HFFc6 (cell line): ENCODE results near the gene KCNQ1. TPM values are rescaled to one million over a fixed set of nuclear protein-coding genes. Genes with fewer than 3 reads are reported as not detected.

Experiments used
- DNase-seq: peaks from one replicate; pipeline ENCODE4 v3.0.0-alpha.2; 2018
- H3K27ac Mint-ChIP-seq: 2 replicates; pipeline ENCODE4 v1.8.0; 2020; ENCODE audit warnings: mild to moderate bottlenecking, mixed read lengths
- H3K27me3 Mint-ChIP-seq: 2 replicates; pipeline ENCODE4 v1.8.0; 2021; ENCODE audit warnings: mild to moderate bottlenecking, moderate library complexity, mixed read lengths; ENCODE audit not compliant: insufficient read depth
- H3K36me3 Mint-ChIP-seq: 2 replicates; pipeline ENCODE4 v1.8.0; 2021; ENCODE audit warnings: low read depth, mixed read lengths
- H3K4me1 Mint-ChIP-seq: 2 replicates; pipeline ENCODE4 v1.8.0; 2020; ENCODE audit warnings: low read depth, mixed read lengths
- H3K4me3 Mint-ChIP-seq: 2 replicates; pipeline ENCODE4 v1.8.0; 2020; ENCODE audit warnings: mild to moderate bottlenecking, moderate library complexity, mixed read lengths
- H3K9me3 Mint-ChIP-seq: 2 replicates; pipeline ENCODE4 v1.8.0; 2020; ENCODE audit warnings: mild to moderate bottlenecking, mixed read lengths
- CTCF ChIP-seq: fragments of 200-600 bp; sonication (generic); IDR thresholded peaks from 2 replicates; pipeline ENCODE4 v1.5.0; 2021; ENCODE audit warnings: antibody characterized with exemption, mild to moderate bottlenecking
- total RNA-seq, 6 experiments: library from RNA; stranded (reverse); fragmentation: NEBNext Ultra II Directional; extraction: Animal tissue kit (Norgen Biotek cat#: 25700); gene quantifications; 2 replicates in 1 of 6; 3 replicates in 5 of 6; pipeline ENCODE4 v1.2.3, GENCODE V29; 2021

KCNQ1 gene
- total RNA-seq, 6 experiments from 2014 or later = not detected

GRCh38 chr11:2711161-2711560 is 266.4 kb downstream of the KCNQ1 start:
- peaks cover 53% of the 10 kb centered on the region for H3K27me3 Mint-ChIP-seq
- no peak for DNase-seq
- no peak for TF ChIP-seq CTCF
- H3K36me3 Mint-ChIP-seq = no peaks in the 10 kb centered on the region
- H3K4me3 Mint-ChIP-seq = no peak overlapping the region
- no peak overlapping the region for H3K27ac Mint-ChIP-seq
- H3K9me3 Mint-ChIP-seq = peaks cover under 1% of the 10 kb centered on the region; the same call in 1 of the 2 replicates
- H3K4me1 Mint-ChIP-seq = no peaks in the 10 kb centered on the region

- no peak for TF ChIP-seq CTCF
- H3K4me1 Mint-ChIP-seq = no peaks in the 10 kb centered on the region
Measured at GRCh38 chr11:2713094-2713493, 268.3 kb downstream of the KCNQ1 start.

DNA sequence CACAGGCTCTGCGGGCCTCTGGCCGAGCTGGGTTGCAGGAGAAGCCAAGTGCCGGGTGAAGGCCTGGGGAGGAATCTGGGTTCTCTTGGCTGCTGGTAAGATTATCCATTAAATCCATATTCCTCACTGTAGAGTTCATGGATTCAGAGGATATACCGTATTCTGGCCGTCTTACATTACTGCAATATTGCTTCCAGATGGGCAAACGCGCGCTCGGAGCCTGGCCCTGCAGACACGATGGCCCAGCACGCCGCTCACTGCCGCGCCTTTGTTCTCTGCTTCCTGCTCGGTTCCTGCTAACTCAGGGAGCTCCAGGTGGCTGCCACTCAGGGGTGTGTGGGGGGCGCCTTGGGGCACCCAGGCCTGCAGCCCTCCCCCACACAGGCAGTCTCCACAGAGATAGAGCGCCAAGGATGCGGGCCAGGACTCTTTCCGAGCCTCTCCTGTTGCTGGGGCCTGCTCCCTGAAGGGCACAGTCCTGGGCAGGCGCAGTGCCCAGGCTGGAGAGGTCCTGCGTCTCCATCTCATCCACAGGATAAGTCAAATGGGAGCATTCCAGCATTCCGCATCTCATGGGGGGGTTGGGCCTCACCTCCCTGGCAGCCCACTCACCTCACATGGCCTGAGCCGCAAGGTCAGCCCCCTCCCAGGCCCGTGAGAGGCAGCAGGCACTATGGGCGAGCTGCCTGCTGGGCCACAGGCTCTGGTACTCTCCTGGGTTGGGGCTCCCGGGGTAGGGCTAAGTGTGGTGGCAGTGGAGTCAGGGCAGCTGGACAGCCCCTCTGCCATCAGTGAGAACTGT is 269.1 kb downstream of the KCNQ1 start:
- Mint-ChIP-seq H3K4me3 (no peak overlapping the region), H3K27me3 (peaks cover 52% of the 10 kb centered on the region), H3K9me3 (no peaks in the 10 kb centered on the region), H3K4me1 (no peaks in the 10 kb centered on the region), H3K36me3 (no peaks in the 10 kb centered on the region), H3K27ac (no peak overlapping the region)
- DNase-seq = no peak
- TF ChIP-seq CTCF = no peak

More at GRCh38 chr11:2713094-2713493, 268.3 kb downstream of the KCNQ1 start:
- no peaks in the 10 kb centered on the region for H3K36me3 Mint-ChIP-seq
- no peaks in the 10 kb centered on the region for H3K9me3 Mint-ChIP-seq
- H3K27me3 Mint-ChIP-seq = peaks cover 53% of the 10 kb centered on the region
- no peak overlapping the region for H3K4me3 Mint-ChIP-seq
- no peak overlapping the region for H3K27ac Mint-ChIP-seq
- no peak for DNase-seq

GRCh38 chr11:2714463-2714800 is 269.6 kb downstream of the KCNQ1 start:
- H3K9me3 Mint-ChIP-seq = no peaks in the 10 kb centered on the region
- no peak for DNase-seq
- H3K4me3 Mint-ChIP-seq = no peak overlapping the region
- no peaks in the 10 kb centered on the region for H3K4me1 Mint-ChIP-seq
- peaks cover 54% of the 10 kb centered on the region for H3K27me3 Mint-ChIP-seq
- no peak for TF ChIP-seq CTCF
- no peaks in the 10 kb centered on the region for H3K36me3 Mint-ChIP-seq
- H3K27ac Mint-ChIP-seq = no peak overlapping the region

DNA sequence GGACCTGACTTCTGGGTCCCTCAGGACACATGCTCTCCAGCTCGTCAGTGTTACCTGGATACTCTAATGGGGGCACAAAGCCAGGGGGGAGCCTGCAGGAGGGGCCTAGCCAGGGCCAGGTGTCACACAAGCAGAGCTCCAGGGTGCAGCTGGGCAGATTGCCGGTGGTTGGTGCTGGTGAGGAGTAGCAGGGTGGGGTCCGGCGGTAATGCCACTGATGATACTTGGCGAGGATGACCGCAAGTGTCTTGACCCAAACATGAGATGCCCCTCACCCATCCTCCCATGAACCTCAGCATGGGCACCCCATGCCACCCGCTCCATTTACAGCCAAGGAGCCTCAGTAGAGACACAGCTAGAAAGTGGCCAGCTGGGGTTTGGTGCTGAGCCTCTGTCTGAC is 270.1 kb downstream of the KCNQ1 start:
- Mint-ChIP-seq H3K9me3 (no peaks in the 10 kb centered on the region), H3K4me3 (no peak overlapping the region), H3K36me3 (no peaks in the 10 kb centered on the region), H3K27me3 (peaks cover 53% of the 10 kb centered on the region), H3K4me1 (no peaks in the 10 kb centered on the region), H3K27ac (no peak overlapping the region)
- DNase-seq = no peak
- TF ChIP-seq CTCF = no peak
